Neural cell (in vitro differentiated cells): ENCODE measurements around the gene NTRK2. TPM values are rescaled to one million over a fixed set of nuclear protein-coding genes. Genes with fewer than 3 reads are reported as not detected.

Source experiments
- H2AFZ ChIP-seq: fragments of 200-600, 300-800 bp; sonication (generic), shearing (Covaris generic); 2 replicates; pipeline ENCODE4 v1.6.0; 2014; ENCODE audit warnings: low read depth, mild to moderate bottlenecking, antibody characterized with exemption, low read length, moderate library complexity
- H3F3A ChIP-seq: fragments of 200-600 bp; shearing (Covaris generic); 2 replicates; pipeline ENCODE4 v1.6.1; 2016; ENCODE audit warnings: mild to moderate bottlenecking, moderate library complexity, mixed read lengths, antibody characterized with exemption, low read length; ENCODE audit not compliant: insufficient read depth, poor library complexity, severe bottlenecking
- H3K27ac ChIP-seq: fragments of 200-600, 300-800 bp; sonication (generic), shearing (Covaris generic); 2 replicates; pipeline ENCODE4 v1.5.1; 2014; ENCODE audit warnings: mild to moderate bottlenecking, low read length, moderate library complexity
- H3K27me3 ChIP-seq: fragments of 300-800, 200-600 bp; sonication (generic), shearing (Covaris generic); 2 replicates; pipeline ENCODE4 v1.6.0; 2014; ENCODE audit warnings: mild to moderate bottlenecking, low read depth, low read length, moderate library complexity; ENCODE audit not compliant: insufficient read depth
- H3K36me3 ChIP-seq: fragments of 300-800, 200-600 bp; sonication (generic), shearing (Covaris generic); 2 replicates; pipeline ENCODE4 v1.5.1; 2014; ENCODE audit warnings: mild to moderate bottlenecking, antibody characterized with exemption, low read length, moderate library complexity; ENCODE audit not compliant: insufficient read depth
- H3K4me2 ChIP-seq: fragments of 300-800, 200-600 bp; sonication (generic), shearing (Covaris generic); 2 replicates; pipeline ENCODE4 v1.6.0; 2014; ENCODE audit warnings: mild to moderate bottlenecking, low read length
- H3K4me3 ChIP-seq: fragments of 300-800, 200-600 bp; sonication (generic), shearing (Covaris generic); 2 replicates; pipeline ENCODE4 v1.5.1; 2014; ENCODE audit warnings: mild to moderate bottlenecking, low read length, moderate library complexity
- H3K79me2 ChIP-seq: fragments of 200-600 bp; shearing (Covaris generic); replicated peaks from 2 replicates; pipeline ENCODE4 v1.6.0; 2014; ENCODE audit warnings: mild to moderate bottlenecking, low read length, moderate library complexity; ENCODE audit not compliant: insufficient read depth
- H3K9ac ChIP-seq: fragments of 300-800, 200-600 bp; sonication (generic), shearing (Covaris generic); 2 replicates; pipeline ENCODE4 v1.6.1; 2016; ENCODE audit warnings: mild to moderate bottlenecking, low read length, mixed read lengths
- H3K9me2 ChIP-seq: fragments of 200-600 bp; shearing (Covaris generic); 2 replicates; pipeline ENCODE4 v1.6.1; 2016; ENCODE audit warnings: mild to moderate bottlenecking, low read length, mixed read lengths; ENCODE audit not compliant: insufficient read depth
- H3K9me3 ChIP-seq: fragments of 200-600, 300-800 bp; sonication (generic), shearing (Covaris generic); 2 replicates; pipeline ENCODE4 v1.6.1; 2016; ENCODE audit warnings: mild to moderate bottlenecking, mixed run types, low read length, moderate library complexity, mixed read lengths
- H4K20me1 ChIP-seq: fragments of 200-600 bp; shearing (Covaris generic); 2 replicates; pipeline ENCODE4 v1.6.1; 2016; ENCODE audit warnings: mild to moderate bottlenecking, mixed run types; ENCODE audit not compliant: insufficient read depth
- CTCF ChIP-seq: fragments of 450-650 bp; IDR thresholded peaks from 2 replicates; pipeline ENCODE4 v1.5.1; 2014; ENCODE audit warnings: antibody characterized with exemption, mild to moderate bottlenecking, moderate library complexity; ENCODE audit not compliant: poor library complexity, severe bottlenecking
- EP300 ChIP-seq: fragments of 450-650 bp; conservative IDR thresholded peaks from 2 replicates; pipeline ENCODE4 v1.6.1; 2014; ENCODE audit warnings: antibody characterized with exemption, mild to moderate bottlenecking, moderate library complexity; ENCODE audit not compliant: poor library complexity, severe bottlenecking
- EZH2 ChIP-seq: fragments of 200-600, 300-800 bp; shearing (Covaris generic), sonication (generic); IDR thresholded peaks from 2 replicates; pipeline ENCODE4 v1.6.1; 2014; ENCODE audit warnings: antibody characterized with exemption, low read length, borderline replicate concordance, mild to moderate bottlenecking; ENCODE audit not compliant: insufficient read depth, poor library complexity, severe bottlenecking
- MXI1 ChIP-seq: fragments of 450-650 bp; conservative IDR thresholded peaks from 2 replicates; pipeline ENCODE4 v1.6.1; 2014; ENCODE audit warnings: antibody characterized with exemption, mild to moderate bottlenecking; ENCODE audit not compliant: poor library complexity, severe bottlenecking
- POLR2AphosphoS5 ChIP-seq: IDR thresholded peaks from 2 replicates; pipeline ENCODE4 v1.6.1; 2012
- RAD21 ChIP-seq: fragments of 450-650 bp; conservative IDR thresholded peaks from 2 replicates; pipeline ENCODE4 v1.6.1; 2014; ENCODE audit warnings: antibody characterized with exemption, mild to moderate bottlenecking, moderate library complexity
- SMC3 ChIP-seq: fragments of 450-650 bp; conservative IDR thresholded peaks from 2 replicates; pipeline ENCODE4 v1.6.1; 2014; ENCODE audit warnings: antibody characterized with exemption, mild to moderate bottlenecking, moderate library complexity; ENCODE audit not compliant: poor library complexity
- TAF1 ChIP-seq: IDR thresholded peaks from 2 replicates; pipeline ENCODE4 v1.6.1; 2012; ENCODE audit warnings: low read depth
- polyA plus RNA-seq: library from polyadenylated mRNA; depleted of rRNA; stranded (reverse); fragments of >200 nt; gene quantifications from 2 replicates; pipeline ENCODE4 v1.2.3, GENCODE V29; 2014
- TF ChIP-seq, protein P1 (sequence below): IDR thresholded peaks from 2 replicates; pipeline ENCODE4 v1.6.1; 2012; ENCODE audit warnings: borderline replicate concordance

NTRK2 gene
- polyA plus RNA-seq, 1 donor from 2014 or later = 14.2 TPM

DNA sequence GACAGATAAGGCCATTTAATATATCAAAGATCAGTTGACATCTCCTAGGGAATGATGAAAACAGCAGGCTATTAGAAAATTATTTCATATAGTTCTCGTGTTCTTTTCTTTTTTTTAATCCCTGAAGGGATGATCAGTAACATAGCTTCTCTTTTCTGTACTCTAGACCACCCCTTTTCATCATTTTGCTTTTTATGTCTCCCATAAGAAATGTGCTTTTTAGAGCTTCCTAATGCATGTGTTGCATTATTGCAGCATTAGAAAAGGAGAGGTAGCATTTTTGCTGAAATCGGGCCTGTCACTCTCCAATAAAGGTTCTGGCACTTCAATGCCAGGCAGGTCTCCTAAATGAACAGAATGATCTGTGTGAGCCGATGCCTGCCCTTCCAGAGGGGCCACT is 143.3 kb downstream of the NTRK2 start:
- H2AFZ ChIP-seq = no peak overlapping the region
- no peaks in the 10 kb centered on the region for H4K20me1 ChIP-seq
- H3K9ac ChIP-seq = no peak overlapping the region
- no peak for TF ChIP-seq TAF1
- no peak for TF ChIP-seq EZH2
- TF ChIP-seq MXI1 = no peak
- no peak for TF ChIP-seq POLR2AphosphoS5
- no peak for TF ChIP-seq EP300
- TF ChIP-seq CTCF = no peak
- no peak for TF ChIP-seq RAD21
- no peak for TF ChIP-seq SMC3
- TF ChIP-seq, protein P1, sequence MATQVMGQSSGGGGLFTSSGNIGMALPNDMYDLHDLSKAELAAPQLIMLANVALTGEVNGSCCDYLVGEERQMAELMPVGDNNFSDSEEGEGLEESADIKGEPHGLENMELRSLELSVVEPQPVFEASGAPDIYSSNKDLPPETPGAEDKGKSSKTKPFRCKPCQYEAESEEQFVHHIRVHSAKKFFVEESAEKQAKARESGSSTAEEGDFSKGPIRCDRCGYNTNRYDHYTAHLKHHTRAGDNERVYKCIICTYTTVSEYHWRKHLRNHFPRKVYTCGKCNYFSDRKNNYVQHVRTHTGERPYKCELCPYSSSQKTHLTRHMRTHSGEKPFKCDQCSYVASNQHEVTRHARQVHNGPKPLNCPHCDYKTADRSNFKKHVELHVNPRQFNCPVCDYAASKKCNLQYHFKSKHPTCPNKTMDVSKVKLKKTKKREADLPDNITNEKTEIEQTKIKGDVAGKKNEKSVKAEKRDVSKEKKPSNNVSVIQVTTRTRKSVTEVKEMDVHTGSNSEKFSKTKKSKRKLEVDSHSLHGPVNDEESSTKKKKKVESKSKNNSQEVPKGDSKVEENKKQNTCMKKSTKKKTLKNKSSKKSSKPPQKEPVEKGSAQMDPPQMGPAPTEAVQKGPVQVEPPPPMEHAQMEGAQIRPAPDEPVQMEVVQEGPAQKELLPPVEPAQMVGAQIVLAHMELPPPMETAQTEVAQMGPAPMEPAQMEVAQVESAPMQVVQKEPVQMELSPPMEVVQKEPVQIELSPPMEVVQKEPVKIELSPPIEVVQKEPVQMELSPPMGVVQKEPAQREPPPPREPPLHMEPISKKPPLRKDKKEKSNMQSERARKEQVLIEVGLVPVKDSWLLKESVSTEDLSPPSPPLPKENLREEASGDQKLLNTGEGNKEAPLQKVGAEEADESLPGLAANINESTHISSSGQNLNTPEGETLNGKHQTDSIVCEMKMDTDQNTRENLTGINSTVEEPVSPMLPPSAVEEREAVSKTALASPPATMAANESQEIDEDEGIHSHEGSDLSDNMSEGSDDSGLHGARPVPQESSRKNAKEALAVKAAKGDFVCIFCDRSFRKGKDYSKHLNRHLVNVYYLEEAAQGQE = no peak
- no peaks in the 10 kb centered on the region for H3K9me3 ChIP-seq
- H3K9me2 ChIP-seq = no peaks in the 10 kb centered on the region
- no peak overlapping the region for H3K27ac ChIP-seq
- H3K4me2 ChIP-seq = no peak overlapping the region
- no peaks in the 10 kb centered on the region for H3K36me3 ChIP-seq
- H3F3A ChIP-seq = no peaks in the 10 kb centered on the region
- H3K4me3 ChIP-seq = no peak overlapping the region
- H3K79me2 ChIP-seq = no peaks in the 10 kb centered on the region
- H3K27me3 ChIP-seq = no peaks in the 10 kb centered on the region

DNA sequence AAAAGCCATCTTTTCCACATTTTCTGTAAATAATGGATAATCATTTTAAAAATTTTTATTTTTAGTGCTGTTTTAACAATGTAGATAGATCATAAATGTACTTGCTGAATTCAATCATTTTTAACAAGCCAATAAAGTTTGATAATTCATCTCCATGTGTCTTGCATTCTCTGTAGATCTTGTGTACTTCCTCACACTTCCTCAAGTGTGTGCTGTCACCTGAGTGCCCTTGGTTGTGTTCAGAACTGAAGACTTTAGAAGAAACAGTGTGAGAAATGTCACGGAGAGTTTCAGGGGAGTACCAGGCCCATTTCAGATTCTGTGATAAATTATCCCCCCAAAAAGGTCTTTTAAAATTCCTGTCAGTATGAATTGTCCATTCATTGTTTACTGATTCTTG is 146.0 kb downstream of the NTRK2 start:
- Histone ChIP-seq H3K9me2 (no peaks in the 10 kb centered on the region), H3K79me2 (no peaks in the 10 kb centered on the region), H3K27ac (no peak overlapping the region), H3K9ac (no peak overlapping the region), H3K27me3 (no peaks in the 10 kb centered on the region), H3F3A (no peaks in the 10 kb centered on the region), H3K9me3 (no peaks in the 10 kb centered on the region), H3K36me3 (no peaks in the 10 kb centered on the region), H4K20me1 (no peaks in the 10 kb centered on the region), H3K4me3 (no peak overlapping the region), H2AFZ (no peak overlapping the region), H3K4me2 (no peak overlapping the region)
- TF ChIP-seq, protein P1 = no peak
- TF ChIP-seq POLR2AphosphoS5 (no peak), MXI1 (no peak), CTCF (no peak), RAD21 (no peak), EZH2 (no peak), SMC3 (no peak), EP300 (no peak), TAF1 (no peak)
